Germinal center (tissue), 1 donor: ENCODE data around the gene NUTM2B.
"Not testable (repeated sequence)": the region's sequence is repeated elsewhere in the genome, so short reads cannot be mapped to it uniquely, and the experiment has no call there.

Source experiments
- DNase-seq: peaks from one replicate; pipeline ENCODE4 v3.0.0; 2012; ENCODE audit warnings: mixed read lengths, low spot score

Gene NUTM2B

GRCh38 chr10:79748510-79748909 lies 45.5 kb downstream of the NUTM2B start:
- DNase-seq: not testable (repeated sequence)

- not testable (repeated sequence) for DNase-seq
Measured at GRCh38 chr10:79753601-79754000, 50.6 kb downstream of the NUTM2B start.

- not testable (repeated sequence) for DNase-seq
Measured at GRCh38 chr10:79758297-79758993, 55.4 kb downstream of the NUTM2B start.
